Measurements from ENCODE around the gene GIPC1.
A peak's percentile ranks its signal among the peaks of the same experiment; 100 is the strongest.

GIPC1 gene

GRCh38 chr19:14450168-14450874 lies 45.6 kb downstream of the GIPC1 start:
- no peak for TF ChIP-seq CTCF (IDR thresholded peaks at IDR 0.05; ENCODE audit: low read depth, low read length, missing control alignments)
- H3K4me3 ChIP-seq (ENCODE audit: low read depth, low read length), result no peak overlapping the region
- no peak for DNase-seq (ENCODE audit: low read depth)

GRCh38 chr19:14449321-14449720 lies 46.6 kb downstream of the GIPC1 start:
- DNase-seq (ENCODE audit: low read depth), result no peak
- TF ChIP-seq CTCF (IDR thresholded peaks at IDR 0.05; ENCODE audit: low read depth, low read length, missing control alignments), result no peak
- no peak overlapping the region for H3K4me3 ChIP-seq (ENCODE audit: low read depth, low read length)

- no peak overlapping the region for H3K4me3 ChIP-seq (ENCODE audit: low read depth, low read length)
- DNase-seq (ENCODE audit: low read depth), result no peak
- no peak for TF ChIP-seq CTCF (IDR thresholded peaks at IDR 0.05; ENCODE audit: low read depth, low read length, missing control alignments)
Measured at GRCh38 chr19:14446336-14447036, 49.4 kb downstream of the GIPC1 start.

GRCh38 chr19:14443632-14444216 lies 52.2 kb downstream of the GIPC1 start:
- no peak for TF ChIP-seq CTCF (IDR thresholded peaks at IDR 0.05; ENCODE audit: low read depth, low read length, missing control alignments)
- H3K4me3 ChIP-seq (ENCODE audit: low read depth, low read length), result no peak overlapping the region

GRCh38 chr19:14442891-14443631 lies 52.9 kb downstream of the GIPC1 start:
- TF ChIP-seq CTCF (IDR thresholded peaks at IDR 0.05; ENCODE audit: low read depth, low read length, missing control alignments), result no peak
- DNase-seq (ENCODE audit: low read depth), result no peak

More at GRCh38 chr19:14443632-14444216, 52.2 kb downstream of the GIPC1 start:
- no peak for DNase-seq (ENCODE audit: low read depth)

GRCh38 chr19:14441041-14441938 lies 54.6 kb downstream of the GIPC1 start:
- peak overlapping the region; percentile 59 for H3K4me3 ChIP-seq (ENCODE audit: low read depth, low read length)
- TF ChIP-seq CTCF (IDR thresholded peaks at IDR 0.05; ENCODE audit: low read depth, low read length, missing control alignments), result no peak

More at GRCh38 chr19:14442891-14443631, 52.9 kb downstream of the GIPC1 start:
- no peak overlapping the region for H3K4me3 ChIP-seq (ENCODE audit: low read depth, low read length)

More at GRCh38 chr19:14441041-14441938, 54.6 kb downstream of the GIPC1 start:
- no peak for DNase-seq (ENCODE audit: low read depth)

All from GM12864 (cell line).